GM12878 (cell line): ENCODE results near the gene ASB2. TPM values are rescaled to one million over a fixed set of nuclear protein-coding genes. Genes with fewer than 3 reads are reported as not detected.
A peak's percentile ranks its signal among the peaks of the same experiment; 100 is the strongest.

Experiments
- ATF2 ChIP-seq: IDR thresholded peaks from 2 replicates; pipeline ENCODE4 v1.6.1; 2012; ENCODE audit warnings: low read length, inconsistent platforms
- FOXK2 ChIP-seq: fragments of 450-650 bp; IDR thresholded peaks from 2 replicates; pipeline ENCODE4 v1.6.1; 2017; ENCODE audit warnings: mild to moderate bottlenecking, moderate library complexity
- GATAD2B ChIP-seq: fragments of 450-650 bp; conservative IDR thresholded peaks from 2 replicates; pipeline ENCODE4 v1.6.1; 2017; ENCODE audit warnings: low read depth, mild to moderate bottlenecking, moderate library complexity
- KAT2A ChIP-seq: conservative IDR thresholded peaks from 2 replicates; pipeline ENCODE4 v1.6.1; 2011; ENCODE audit warnings: low read depth, low read length; ENCODE audit not compliant: control insufficient read depth
- KLF5 ChIP-seq: fragments of 450-650 bp; IDR thresholded peaks from 2 replicates; pipeline ENCODE4 v1.6.1; 2014; ENCODE audit warnings: mild to moderate bottlenecking; ENCODE audit not compliant: partially characterized antibody
- NBN ChIP-seq: fragments of 450-650 bp; IDR thresholded peaks from 2 replicates; pipeline ENCODE4 v1.6.1; 2016
- NR2C1 ChIP-seq: fragments of 450-650 bp; IDR thresholded peaks from 2 replicates; pipeline ENCODE4 v1.6.1; 2017; ENCODE audit warnings: antibody characterized with exemption, mild to moderate bottlenecking, moderate library complexity
- PAX5 ChIP-seq: IDR thresholded peaks from 2 replicates; pipeline ENCODE4 v1.6.1; 2011; ENCODE audit warnings: low read depth, low read length, borderline replicate concordance
- POLR2AphosphoS2 ChIP-seq: IDR thresholded peaks from 2 replicates; pipeline ENCODE4 v1.6.1; 2011; ENCODE audit warnings: low read depth, mild to moderate bottlenecking, low read length, improper control_type of control experiment, moderate library complexity
- POLR2AphosphoS5 ChIP-seq: IDR thresholded peaks from 2 replicates; pipeline ENCODE4 v1.6.1; 2011; ENCODE audit warnings: mild to moderate bottlenecking, low read length, inconsistent platforms
- RAD51 ChIP-seq: fragments of 450-650 bp; IDR thresholded peaks from 2 replicates; pipeline ENCODE4 v1.6.1; 2016; ENCODE audit warnings: moderate library complexity, mild to moderate bottlenecking, inconsistent platforms
- SREBF1 ChIP-seq: IDR thresholded peaks from 2 replicates; pipeline ENCODE4 v1.6.1; 2012; ENCODE audit warnings: mild to moderate bottlenecking, low read length
- TCF7 ChIP-seq: IDR thresholded peaks from 2 replicates; pipeline ENCODE4 v1.6.1; 2014; ENCODE audit warnings: antibody characterized with exemption, borderline replicate concordance
- USF1 ChIP-seq: IDR thresholded peaks from 2 replicates; pipeline ENCODE4 v1.6.1; 2011; ENCODE audit warnings: borderline replicate concordance, low read depth, mild to moderate bottlenecking, moderate library complexity, mixed read lengths, low read length; ENCODE audit not compliant: insufficient read depth; ENCODE audit errors: extremely low read length
- ZNF592 ChIP-seq: fragments of 450-650 bp; IDR thresholded peaks from 2 replicates; pipeline ENCODE4 v1.6.1; 2017; ENCODE audit warnings: mild to moderate bottlenecking, moderate library complexity
- polyA plus RNA-seq, 11 experiments: library from polyadenylated mRNA; depleted of rRNA in 4 of 11; unstranded in 6 of 11; stranded (reverse) in 5 of 11; fragments of >200 nt; fragmentation: Nextera tagmentation in 4 of 11; fragmentation: Illumina TruSeq in 1 of 11; extraction: Ambion mirVana in 4 of 11; extraction: Trizol in 1 of 11; gene quantifications; 1 replicate in 1 of 11; 2 replicates in 10 of 11; pipeline versions ENCODE4 v1.2.1 to v1.2.3, GENCODE V29; 2011 to 2016; ENCODE audit warnings: inconsistent platforms in 2 of 11, missing spikeins in 2 of 11, low read depth in 1 of 11
- total RNA-seq, 4 experiments: library from RNA; depleted of rRNA in 3 of 4; stranded (reverse); fragments of >200 nt in 3 of 4; fragmentation: Illumina TruSeq in 1 of 4; extraction: Trizol in 1 of 4; gene quantifications; 2 replicates each; pipeline versions ENCODE4 v1.2.1 to v1.2.3, GENCODE V29; 2013 to 2021
- TF ChIP-seq, protein P1 (sequence below): IDR thresholded peaks from 2 replicates; pipeline ENCODE4 v1.6.1; 2011; ENCODE audit warnings: low read depth, low read length, improper control_type of control experiment, borderline replicate concordance
- TF ChIP-seq, protein P2 (sequence below): fragments of 450-650 bp; IDR thresholded peaks from 2 replicates; pipeline ENCODE4 v1.6.1; 2014; ENCODE audit warnings: mild to moderate bottlenecking
- TF ChIP-seq, protein P3 (sequence below): fragments of 450-650 bp; conservative IDR thresholded peaks from 2 replicates; pipeline ENCODE4 v1.6.1; 2017; ENCODE audit warnings: mild to moderate bottlenecking, moderate library complexity

The ASB2 gene
- total and polyA plus RNA-seq, 10 of the 15 experiments (the other 5 are each of a cell fraction or from before 2014, with no cell fraction given): 3.0 to 54.8 (median 33.5) TPM

DNA sequence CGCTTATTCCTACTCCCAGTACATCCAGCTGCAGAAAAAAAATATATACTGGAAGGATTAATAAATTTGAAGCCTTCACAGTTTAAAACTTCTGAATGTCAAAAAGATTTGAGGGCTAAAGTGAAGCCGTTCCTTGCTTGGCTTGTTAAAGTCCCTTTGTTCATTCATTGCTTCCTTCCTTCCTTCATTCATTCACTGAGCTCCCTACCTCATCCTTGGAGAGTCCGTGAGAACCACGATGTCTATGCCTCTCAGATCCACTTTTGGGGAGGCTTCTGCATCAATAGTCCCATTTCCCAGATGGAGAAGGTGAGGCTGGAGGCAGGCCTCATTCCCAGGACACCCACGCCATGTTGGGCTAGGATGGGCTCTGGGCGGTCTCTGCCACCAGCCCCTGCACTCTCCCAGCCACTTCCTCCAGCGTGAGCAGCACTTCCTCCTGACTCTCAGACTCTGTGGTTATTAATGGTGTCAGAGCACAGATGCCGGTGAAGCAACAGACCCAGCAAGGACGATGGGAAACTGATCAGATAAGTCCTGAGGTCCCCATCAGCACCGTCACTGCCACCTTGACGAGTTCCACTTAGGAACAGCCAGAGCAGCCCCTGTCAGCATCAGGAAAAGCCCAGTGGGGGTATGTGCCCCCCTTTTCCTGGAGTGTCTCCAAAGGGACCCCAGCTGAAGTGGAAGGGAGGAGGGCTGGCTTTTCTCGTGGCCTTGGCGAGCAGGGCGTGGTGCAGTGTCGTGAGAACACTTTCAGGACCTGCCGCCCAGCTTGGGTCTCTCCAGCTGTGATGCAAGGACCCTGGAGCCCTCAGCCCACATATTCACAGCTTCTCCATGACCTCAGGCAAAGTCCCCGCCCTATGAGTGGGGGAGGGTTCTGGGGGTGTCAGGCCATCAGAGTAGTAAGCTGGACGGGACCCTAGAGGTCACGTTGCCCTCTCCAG lies 21.2 kb downstream of the ASB2 start (continued):
- TF ChIP-seq, protein P1, sequence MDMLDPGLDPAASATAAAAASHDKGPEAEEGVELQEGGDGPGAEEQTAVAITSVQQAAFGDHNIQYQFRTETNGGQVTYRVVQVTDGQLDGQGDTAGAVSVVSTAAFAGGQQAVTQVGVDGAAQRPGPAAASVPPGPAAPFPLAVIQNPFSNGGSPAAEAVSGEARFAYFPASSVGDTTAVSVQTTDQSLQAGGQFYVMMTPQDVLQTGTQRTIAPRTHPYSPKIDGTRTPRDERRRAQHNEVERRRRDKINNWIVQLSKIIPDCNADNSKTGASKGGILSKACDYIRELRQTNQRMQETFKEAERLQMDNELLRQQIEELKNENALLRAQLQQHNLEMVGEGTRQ: no peak
- TF ChIP-seq ZNF592 (no peak), POLR2AphosphoS5 (peak; percentile 70), NBN (peak; percentile 40; the same call in 1 of the 2 replicates), KAT2A (no peak), PAX5 (0 out of 2 replicates have a peak, but pooled peaks have one; percentile 53), FOXK2 (no peak), USF1 (no peak), ATF2 (no peak), TCF7 (no peak), SREBF1 (no peak), GATAD2B (peak; percentile 23; the same call in 1 of the 2 replicates), RAD51 (no peak), NR2C1 (no peak), POLR2AphosphoS2 (no peak), KLF5 (no peak)
- TF ChIP-seq, protein P2, sequence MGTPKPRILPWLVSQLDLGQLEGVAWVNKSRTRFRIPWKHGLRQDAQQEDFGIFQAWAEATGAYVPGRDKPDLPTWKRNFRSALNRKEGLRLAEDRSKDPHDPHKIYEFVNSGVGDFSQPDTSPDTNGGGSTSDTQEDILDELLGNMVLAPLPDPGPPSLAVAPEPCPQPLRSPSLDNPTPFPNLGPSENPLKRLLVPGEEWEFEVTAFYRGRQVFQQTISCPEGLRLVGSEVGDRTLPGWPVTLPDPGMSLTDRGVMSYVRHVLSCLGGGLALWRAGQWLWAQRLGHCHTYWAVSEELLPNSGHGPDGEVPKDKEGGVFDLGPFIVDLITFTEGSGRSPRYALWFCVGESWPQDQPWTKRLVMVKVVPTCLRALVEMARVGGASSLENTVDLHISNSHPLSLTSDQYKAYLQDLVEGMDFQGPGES: no peak
- TF ChIP-seq, protein P3, sequence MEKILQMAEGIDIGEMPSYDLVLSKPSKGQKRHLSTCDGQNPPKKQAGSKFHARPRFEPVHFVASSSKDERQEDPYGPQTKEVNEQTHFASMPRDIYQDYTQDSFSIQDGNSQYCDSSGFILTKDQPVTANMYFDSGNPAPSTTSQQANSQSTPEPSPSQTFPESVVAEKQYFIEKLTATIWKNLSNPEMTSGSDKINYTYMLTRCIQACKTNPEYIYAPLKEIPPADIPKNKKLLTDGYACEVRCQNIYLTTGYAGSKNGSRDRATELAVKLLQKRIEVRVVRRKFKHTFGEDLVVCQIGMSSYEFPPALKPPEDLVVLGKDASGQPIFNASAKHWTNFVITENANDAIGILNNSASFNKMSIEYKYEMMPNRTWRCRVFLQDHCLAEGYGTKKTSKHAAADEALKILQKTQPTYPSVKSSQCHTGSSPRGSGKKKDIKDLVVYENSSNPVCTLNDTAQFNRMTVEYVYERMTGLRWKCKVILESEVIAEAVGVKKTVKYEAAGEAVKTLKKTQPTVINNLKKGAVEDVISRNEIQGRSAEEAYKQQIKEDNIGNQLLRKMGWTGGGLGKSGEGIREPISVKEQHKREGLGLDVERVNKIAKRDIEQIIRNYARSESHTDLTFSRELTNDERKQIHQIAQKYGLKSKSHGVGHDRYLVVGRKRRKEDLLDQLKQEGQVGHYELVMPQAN: no peak
